Keratinocyte (primary cell): Measurements from ENCODE around the gene ZNF407.

Source experiments
- CTCF ChIP-seq, 3 experiments: IDR thresholded peaks in 1 of 3; conservative IDR thresholded peaks in 1 of 3; optimal IDR thresholded peaks in 1 of 3; 2 replicates in 2 of 3; 3 replicates in 1 of 3; pipeline versions ENCODE3 to v1.5.1; 2011; ENCODE audit warnings: low read length in 3 of 3, mild to moderate bottlenecking in 3 of 3, moderate library complexity in 2 of 3, control low read depth in 1 of 3, inconsistent platforms in 1 of 3; ENCODE audit not compliant: insufficient read depth in 2 of 3; ENCODE audit errors: extremely low read depth in 1 of 3
- EZH2 ChIP-seq: IDR thresholded peaks from one replicate; pipeline ENCODE4 v1.6.1; 2012; ENCODE audit warnings: inconsistent platforms, mild to moderate bottlenecking, low read length, moderate library complexity

GRCh38 chr18:75063615-75064512, 466.2 kb downstream of the ZNF407 start:
- no peak for TF ChIP-seq EZH2
- TF ChIP-seq CTCF (optimal IDR thresholded peaks at IDR 0.05 in 1 of 3, IDR thresholded peaks at IDR 0.05 in 1 of 3, conservative IDR thresholded peaks at IDR 0.05 in 1 of 3; ENCODE audit: extremely low read depth in 1 of 3, insufficient read depth in 2 of 3, low read length in 3 of 3): no peak
